SU-DHL-6 (cell line): ENCODE data around the gene PDE2A.

Experiments
- CTCF ChIP-seq: fragments of 200-600 bp; sonication (generic); IDR thresholded peaks from one replicate; pipeline ENCODE4 v1.5.1; 2017; ENCODE audit warnings: antibody characterized with exemption, mild to moderate bottlenecking, low read length, moderate library complexity; ENCODE audit not compliant: insufficient read depth, poor library complexity, severe bottlenecking
- EZH2phosphoT487 ChIP-seq: fragments of 200-600 bp; sonication (generic), shearing (Covaris generic); conservative IDR thresholded peaks from 2 replicates; pipeline ENCODE4 v1.6.1; 2018; ENCODE audit warnings: mild to moderate bottlenecking, antibody characterized with exemption, low read length, moderate library complexity, mixed read lengths

- TF ChIP-seq CTCF (no peak), EZH2phosphoT487 (no peak)
These were observed 11.6 kb upstream of the PDE2A start for GRCh38 chr11:72685560-72686480.
